Bronchial smooth muscle cell (primary cell): ENCODE measurements around the gene TMEM88. TPM values are rescaled to one million over a fixed set of nuclear protein-coding genes. Genes with fewer than 3 reads are reported as not detected.

ENCODE experiments used
- total RNA-seq: library from RNA; depleted of rRNA; stranded (reverse); fragments of >200 nt; gene quantifications from 2 replicates; pipeline ENCODE4 v1.2.1, GENCODE V29; 2014

The TMEM88 gene
- total RNA-seq, result 0.16 and 0.26 TPM in 2 replicates

GRCh38 chr17:7854851-7855659 lies at the start of gene TMEM88:
Gene TMEM88 (plus strand): TSS chr17:7855066. CDS start chr17:7855075, 9 bp downstream.

GRCh38 chr17:7833795-7834541 lies 20.9 kb upstream of the TMEM88 start, which contains the start of gene KDM6B:
Gene KDM6B (plus strand): TSS chr17:7834217. CDS start chr17:7845555, 11,338 bp downstream.

GRCh38 chr17:7856811-7857712 lies 2.2 kb downstream of the TMEM88 start, which contains the start of gene NAA38:
Gene NAA38 (minus strand): TSS chr17:7857559. CDS start chr17:7857463, 96 bp downstream.

GRCh38 chr17:7857713-7858521 lies 3.1 kb downstream of the TMEM88 start, which contains the start of gene CYB5D1:
Gene CYB5D1 (plus strand): TSS chr17:7858003. CDS start chr17:7858135, 132 bp downstream.

GRCh38 chr17:7888184-7888920 lies 33.5 kb downstream of the TMEM88 start, which contains the start of gene CHD3:
Gene CHD3 (plus strand): TSS chr17:7888789. CDS start chr17:7889001, 212 bp downstream.

Other genes with a start within 250 kb of the TMEM88 start
- gene FXR2, start 240.2 kb upstream of the TMEM88 start, total RNA-seq, result 31.5 and 35.0 TPM in 2 replicates
- gene SAT2, start 227.2 kb upstream of the TMEM88 start, total RNA-seq, result 55.3 and 67.3 TPM in 2 replicates
- gene SHBG, start 224.9 kb upstream of the TMEM88 start, total RNA-seq, result 0.26 and 0.47 TPM in 2 replicates
- not detected in 2 replicates for gene ATP1B2, start 204.1 kb upstream of the TMEM88 start, total RNA-seq
- gene TP53, start 167.6 kb upstream of the TMEM88 start, total RNA-seq, result 13.1 and 13.7 TPM in 2 replicates
- gene WRAP53, start 166.6 kb upstream of the TMEM88 start, total RNA-seq, result 2.7 and 4.6 TPM in 2 replicates
- gene EFNB3, start 149.9 kb upstream of the TMEM88 start, total RNA-seq, result 0.86 and 0.95 TPM in 2 replicates
- gene DNAH2, start 137.3 kb upstream of the TMEM88 start, total RNA-seq, result under 0.01 and 0.16 TPM in 2 replicates
- gene KDM6B, start 20.8 kb upstream of the TMEM88 start, total RNA-seq, result 5.2 and 7.7 TPM in 2 replicates
- gene NAA38, start 2.5 kb downstream of the TMEM88 start, total RNA-seq, result 84.8 and 149 TPM in 2 replicates
- 7.1 and 11.7 TPM in 2 replicates for gene CYB5D1, start 2.9 kb downstream of the TMEM88 start, total RNA-seq
- gene CHD3, start 33.7 kb downstream of the TMEM88 start, total RNA-seq, result 229 and 439 TPM in 2 replicates
- 1.7 and 2.0 TPM in 2 replicates for gene RNF227, start 61.2 kb downstream of the TMEM88 start, total RNA-seq
- 0.26 and 0.47 TPM in 2 replicates for gene KCNAB3, start 74.8 kb downstream of the TMEM88 start, total RNA-seq
- 62.2 and 66.2 TPM in 2 replicates for gene TRAPPC1, start 76.9 kb downstream of the TMEM88 start, total RNA-seq
- 17.0 and 21.2 TPM in 2 replicates for gene CNTROB, start 77.1 kb downstream of the TMEM88 start, total RNA-seq
- under 0.01 and 0.09 TPM in 2 replicates for gene GUCY2D, start 147.5 kb downstream of the TMEM88 start, total RNA-seq
- gene ALOX15B, start 184.0 kb downstream of the TMEM88 start, total RNA-seq, result not detected in 2 replicates
- gene ALOX12B, start 232.7 kb downstream of the TMEM88 start, total RNA-seq, result not detected in 2 replicates